Measurements from ENCODE around the gene COL16A1. TPM values are rescaled to one million over a fixed set of nuclear protein-coding genes. Genes with fewer than 3 reads are reported as not detected.
A peak's percentile ranks its signal among the peaks of the same experiment; 100 is the strongest.

Gene COL16A1
- total RNA-seq, 1 donor from 2014 or later: 339 TPM

DNA sequence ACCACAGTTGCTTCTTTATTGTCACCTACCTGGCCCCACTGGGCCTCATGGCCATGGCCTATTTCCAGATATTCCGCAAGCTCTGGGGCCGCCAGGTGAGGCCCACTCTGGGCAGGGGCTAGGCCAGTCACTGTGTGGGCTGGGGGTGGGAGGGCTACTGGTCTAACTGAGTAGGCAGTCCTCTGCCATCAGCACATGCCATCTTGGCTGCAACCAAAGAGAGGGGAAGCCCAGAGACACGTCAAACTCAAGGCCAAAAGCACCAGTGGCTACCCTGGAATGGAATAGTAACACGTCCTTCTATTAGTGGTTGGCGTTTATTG lies 82.4 kb downstream of the COL16A1 start:
- intact Hi-C loops (cut with DNase I): no loop called here
- Histone ChIP-seq H3K4me1 (peaks cover 6 to 28% of the 10 kb centered on the region in 2 donors), H3K36me3 (no peaks in the 10 kb centered on the region), H3K4me3 (no peak overlapping the region), H3K27ac (peak overlapping the region in 1 of 2 donors; percentile 31), H3K9me3 (no peaks in the 10 kb centered on the region), H3K27me3 (no peaks in the 10 kb centered on the region)
- DNase-seq (ENCODE audit: low spot score in 2 of 2): no peak
- TF ChIP-seq, protein P1, sequence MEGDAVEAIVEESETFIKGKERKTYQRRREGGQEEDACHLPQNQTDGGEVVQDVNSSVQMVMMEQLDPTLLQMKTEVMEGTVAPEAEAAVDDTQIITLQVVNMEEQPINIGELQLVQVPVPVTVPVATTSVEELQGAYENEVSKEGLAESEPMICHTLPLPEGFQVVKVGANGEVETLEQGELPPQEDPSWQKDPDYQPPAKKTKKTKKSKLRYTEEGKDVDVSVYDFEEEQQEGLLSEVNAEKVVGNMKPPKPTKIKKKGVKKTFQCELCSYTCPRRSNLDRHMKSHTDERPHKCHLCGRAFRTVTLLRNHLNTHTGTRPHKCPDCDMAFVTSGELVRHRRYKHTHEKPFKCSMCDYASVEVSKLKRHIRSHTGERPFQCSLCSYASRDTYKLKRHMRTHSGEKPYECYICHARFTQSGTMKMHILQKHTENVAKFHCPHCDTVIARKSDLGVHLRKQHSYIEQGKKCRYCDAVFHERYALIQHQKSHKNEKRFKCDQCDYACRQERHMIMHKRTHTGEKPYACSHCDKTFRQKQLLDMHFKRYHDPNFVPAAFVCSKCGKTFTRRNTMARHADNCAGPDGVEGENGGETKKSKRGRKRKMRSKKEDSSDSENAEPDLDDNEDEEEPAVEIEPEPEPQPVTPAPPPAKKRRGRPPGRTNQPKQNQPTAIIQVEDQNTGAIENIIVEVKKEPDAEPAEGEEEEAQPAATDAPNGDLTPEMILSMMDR (IDR thresholded peaks at IDR 0.05): no peak

- no peak overlapping the region for H3K27ac ChIP-seq
- no peak overlapping the region for H3K4me3 ChIP-seq
- TF ChIP-seq, protein P1 (IDR thresholded peaks at IDR 0.05): no peak
- no peaks in the 10 kb centered on the region for H3K27me3 ChIP-seq
- H3K9me3 ChIP-seq: no peaks in the 10 kb centered on the region
- intact Hi-C loops (cut with DNase I): no loop called here
- H3K36me3 ChIP-seq: no peaks in the 10 kb centered on the region
- H3K4me1 ChIP-seq: peaks cover 6 to 22% of the 10 kb centered on the region in 2 donors
- DNase-seq (ENCODE audit: low spot score in 2 of 2): no peak
These were observed 83.0 kb downstream of the COL16A1 start for GRCh38 chr1:31620631-31621497.

- intact Hi-C loops (cut with DNase I): loop anchor here (2.0 kb wide), 1 partner anchor 54 kb away; no protein-coding TSS in a partner anchor
- H3K27me3 ChIP-seq: no peaks in the 10 kb centered on the region
- no peak for DNase-seq (ENCODE audit: low spot score in 2 of 2)
- no peak overlapping the region for H3K27ac ChIP-seq
- no peak overlapping the region for H3K4me3 ChIP-seq
- H3K9me3 ChIP-seq: no peaks in the 10 kb centered on the region
- H3K4me1 ChIP-seq: peaks cover 4 to 24% of the 10 kb centered on the region in 2 donors
- TF ChIP-seq, protein P1 (IDR thresholded peaks at IDR 0.05): no peak
- no peaks in the 10 kb centered on the region for H3K36me3 ChIP-seq
These were observed 84.6 kb downstream of the COL16A1 start for GRCh38 chr1:31618916-31619846.

DNA sequence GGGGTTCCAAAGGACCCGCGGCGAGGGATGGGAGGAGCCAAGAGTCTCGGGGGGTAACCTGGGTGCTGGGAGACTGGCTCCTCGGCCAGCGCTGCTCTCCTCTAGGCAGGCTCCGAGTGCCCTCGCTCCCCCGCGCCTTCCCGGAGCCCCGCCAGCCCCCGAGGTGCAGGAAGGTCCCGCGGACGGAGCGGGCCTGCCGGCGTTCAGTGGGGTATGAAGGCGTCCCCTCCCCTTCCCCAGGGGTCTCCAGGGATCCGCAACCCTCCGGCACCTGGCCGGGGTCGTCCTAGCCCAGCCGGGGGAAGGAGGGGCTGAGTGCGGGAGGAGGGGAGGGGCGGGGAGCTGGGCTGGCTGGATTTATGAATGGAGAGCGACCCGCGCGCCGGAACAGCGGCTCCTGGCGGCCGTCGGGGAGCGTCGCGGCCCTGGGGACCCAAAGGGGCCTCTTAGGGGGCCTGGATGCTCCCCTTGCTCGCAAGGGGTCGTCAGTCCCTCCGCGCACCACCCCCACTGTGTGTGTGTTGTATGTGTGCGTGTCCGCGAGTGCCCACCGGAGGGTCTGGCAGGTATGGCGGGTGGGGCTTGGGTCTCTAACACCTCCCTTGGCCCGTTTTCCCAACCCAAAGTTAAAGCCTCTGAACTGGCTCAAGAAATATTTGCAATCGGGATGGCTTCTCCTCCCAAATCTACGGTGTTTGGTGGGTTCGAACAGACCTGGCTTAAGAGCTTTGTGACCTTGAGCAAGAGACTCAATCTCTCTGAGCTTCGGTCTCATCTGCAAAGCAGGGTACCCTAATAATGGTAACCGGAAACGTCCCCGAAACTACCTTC lies 85.7 kb downstream of the COL16A1 start:
- TF ChIP-seq, protein P1 (IDR thresholded peaks at IDR 0.05): peak; percentile 83 to 92 (median 92)

More for the DNA sequence above, 85.7 kb downstream of the COL16A1 start:
- Histone ChIP-seq H3K36me3 (no peaks in the 10 kb centered on the region), H3K9me3 (no peaks in the 10 kb centered on the region), H3K27me3 (no peaks in the 10 kb centered on the region), H3K27ac (no peak overlapping the region), H3K4me1 (peaks cover 4 to 28% of the 10 kb centered on the region in 2 donors), H3K4me3 (peak overlapping the region; percentile 47 to 73)
- intact Hi-C loops (cut with DNase I): loop anchor here (2.0 kb wide), 1 partner anchor 53 kb away; no protein-coding TSS in a partner anchor
- DNase-seq (ENCODE audit: low spot score in 2 of 2): no peak
